PC-3 (cell line): ENCODE data around the gene TRIM60. TPM values are rescaled to one million over a fixed set of nuclear protein-coding genes. Genes with fewer than 3 reads are reported as not detected.
"Not testable (repeated sequence)": the region's sequence is repeated elsewhere in the genome, so short reads cannot be mapped to it uniquely, and the experiment has no call there.

Experiments used
- ATAC-seq: fragments of 200-7000 bp; cut with Tn5 transposase; 2 replicates; pipeline ENCODE4 v1.9.1; 2020; ENCODE audit warnings: mild to moderate bottlenecking, moderate library complexity
- BruUV-seq: library from RNA; stranded (reverse); fragments of 400-500 nt; replicated peaks from 2 replicates; lab custom pipeline; 2021; lab: Mats Ljungman, UMichigan
- CTCF ChIA-PET: fragments of 300-600 bp; sonication (Branson Sonifier 250); formaldehyde crosslinking; loops from one replicate; lab custom pipeline; 2022; ENCODE audit warnings: antibody characterized with exemption; lab: Charles Lee
- POLR2A ChIA-PET: fragments of 300-600 bp; sonication (Branson Sonifier 250); formaldehyde crosslinking; loops from one replicate; lab custom pipeline; 2022; ENCODE audit warnings: antibody characterized with exemption; ENCODE audit not compliant: unreplicated experiment; lab: Charles Lee
- DNase-seq: peaks from one replicate; pipeline ENCODE4 v3.0.0-alpha.2; 2015
- H2AFZ ChIP-seq: fragments of 300-600 bp; sonication (generic); 2 replicates; pipeline ENCODE4 v1.6.0; 2016; ENCODE audit warnings: antibody characterized with exemption, low read length
- H3F3A ChIP-seq: fragments of 300-600 bp; sonication (generic); one replicate; pipeline ENCODE4 v1.6.0; 2017; ENCODE audit warnings: antibody characterized with exemption, low read length, control low read depth, mild to moderate bottlenecking; ENCODE audit not compliant: unreplicated experiment
- H3K27ac ChIP-seq: fragments of 300-600 bp; sonication (generic); 2 replicates; pipeline ENCODE4 v1.5.1; 2016; ENCODE audit warnings: mild to moderate bottlenecking, low read length
- H3K27me3 ChIP-seq: fragments of 300-600 bp; sonication (generic); 2 replicates; pipeline ENCODE4 v1.6.1; 2016; ENCODE audit warnings: low read length, mixed read lengths
- H3K36me3 ChIP-seq: fragments of 300-600 bp; sonication (generic); 2 replicates; pipeline ENCODE4 v1.6.1; 2016; ENCODE audit warnings: low read depth, mixed run types, low read length, mixed read lengths
- H3K4me1 ChIP-seq: fragments of 300-600 bp; sonication (generic); 2 replicates; pipeline ENCODE4 v1.5.1; 2016; ENCODE audit warnings: low read length; ENCODE audit not compliant: insufficient read depth
- H3K4me2 ChIP-seq: fragments of 300-600 bp; sonication (generic); 2 replicates; pipeline ENCODE4 v1.6.0; 2016; ENCODE audit warnings: low read length
- H3K4me3 ChIP-seq: fragments of 300-600 bp; sonication (generic); 2 replicates; pipeline ENCODE4 v1.5.1; 2016; ENCODE audit warnings: mild to moderate bottlenecking, low read length, mixed read lengths
- H3K79me2 ChIP-seq: fragments of 300-600 bp; sonication (generic); 2 replicates; pipeline ENCODE4 v1.6.1; 2017; ENCODE audit warnings: low read length, mixed read lengths
- H3K9ac ChIP-seq: fragments of 300-600 bp; sonication (generic); 2 replicates; pipeline ENCODE4 v1.6.0; 2016; ENCODE audit warnings: mild to moderate bottlenecking, low read length
- H3K9me2 ChIP-seq: fragments of 300-600 bp; sonication (generic); replicated peaks from 2 replicates; pipeline ENCODE4 v1.6.1; 2016; ENCODE audit warnings: mixed run types, low read length, mixed read lengths
- H3K9me3 ChIP-seq: fragments of 300-600 bp; sonication (generic); 2 replicates; pipeline ENCODE4 v1.6.1; 2016; ENCODE audit warnings: low read length, mixed read lengths
- H4K20me1 ChIP-seq: fragments of 300-600 bp; sonication (generic); 2 replicates; pipeline ENCODE4 v1.6.1; 2016; ENCODE audit warnings: low read length, mixed read lengths
- EZH2 ChIP-seq: fragments of 300-600 bp; sonication (generic); IDR thresholded peaks from one replicate; pipeline ENCODE4 v1.6.1; 2017; ENCODE audit warnings: antibody characterized with exemption, mild to moderate bottlenecking, low read length; ENCODE audit not compliant: unreplicated experiment
- EZH2phosphoT487 ChIP-seq: fragments of 300-600 bp; sonication (generic); IDR thresholded peaks from 2 replicates; pipeline ENCODE4 v1.6.1; 2018; ENCODE audit warnings: mild to moderate bottlenecking, antibody characterized with exemption, low read length, borderline replicate concordance
- intact Hi-C: fragments of 100-400 bp; cut with micrococcal nuclease; formaldehyde crosslinking; loops from 2 replicates; pipeline ENCODE4 v1.9.0; 2023
- total RNA-seq: library from RNA; depleted of rRNA; stranded (reverse); fragments of >200 nt; gene quantifications from 2 replicates; pipeline ENCODE4 v1.2.3, GENCODE V29; 2014
- TF ChIP-seq, protein P1 (sequence below): fragments of 300-600 bp; sonication (generic); conservative IDR thresholded peaks from 2 replicates; pipeline ENCODE4 v1.5.1; 2017; ENCODE audit warnings: antibody characterized with exemption, low read depth, mild to moderate bottlenecking, low read length

The TRIM60 gene
- total RNA-seq, 1 experiment from 2014 or later, result not detected

DNA sequence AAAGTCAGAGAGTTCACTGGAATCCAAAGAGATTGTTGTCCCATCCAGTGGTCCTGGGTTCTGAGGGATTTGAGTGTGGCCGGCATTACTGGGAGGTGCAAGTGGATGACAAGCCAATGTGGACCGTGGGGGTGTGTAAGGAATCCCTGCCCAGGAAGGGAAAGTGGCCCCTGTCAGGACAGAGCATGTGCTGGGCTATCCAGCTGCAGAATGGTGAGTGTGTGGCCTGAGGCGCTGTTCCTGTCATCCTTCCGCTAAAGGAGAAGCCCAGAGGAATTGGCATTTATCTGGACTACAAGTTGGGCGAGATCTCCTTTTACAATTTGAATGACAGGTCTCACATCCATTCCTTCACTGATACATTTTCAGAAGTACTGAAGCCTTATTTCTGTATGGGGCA, 20.4 kb upstream of the TRIM60 start:
- TF ChIP-seq EZH2 (no peak), EZH2phosphoT487 (no peak)
- TF ChIP-seq, protein P1, sequence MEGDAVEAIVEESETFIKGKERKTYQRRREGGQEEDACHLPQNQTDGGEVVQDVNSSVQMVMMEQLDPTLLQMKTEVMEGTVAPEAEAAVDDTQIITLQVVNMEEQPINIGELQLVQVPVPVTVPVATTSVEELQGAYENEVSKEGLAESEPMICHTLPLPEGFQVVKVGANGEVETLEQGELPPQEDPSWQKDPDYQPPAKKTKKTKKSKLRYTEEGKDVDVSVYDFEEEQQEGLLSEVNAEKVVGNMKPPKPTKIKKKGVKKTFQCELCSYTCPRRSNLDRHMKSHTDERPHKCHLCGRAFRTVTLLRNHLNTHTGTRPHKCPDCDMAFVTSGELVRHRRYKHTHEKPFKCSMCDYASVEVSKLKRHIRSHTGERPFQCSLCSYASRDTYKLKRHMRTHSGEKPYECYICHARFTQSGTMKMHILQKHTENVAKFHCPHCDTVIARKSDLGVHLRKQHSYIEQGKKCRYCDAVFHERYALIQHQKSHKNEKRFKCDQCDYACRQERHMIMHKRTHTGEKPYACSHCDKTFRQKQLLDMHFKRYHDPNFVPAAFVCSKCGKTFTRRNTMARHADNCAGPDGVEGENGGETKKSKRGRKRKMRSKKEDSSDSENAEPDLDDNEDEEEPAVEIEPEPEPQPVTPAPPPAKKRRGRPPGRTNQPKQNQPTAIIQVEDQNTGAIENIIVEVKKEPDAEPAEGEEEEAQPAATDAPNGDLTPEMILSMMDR, result no peak
- no peak overlapping the region for H3K27ac ChIP-seq
- ChIA-PET CTCF (no interaction called here), POLR2A (no interaction called here)
- no peak overlapping the region for H3K9ac ChIP-seq
- no peaks in the 10 kb centered on the region for H3K9me2 ChIP-seq
- peak; percentile 37 for DNase-seq
- BruUV-seq, result no TSS peak
- no peak for ATAC-seq
- H4K20me1 ChIP-seq, result no peaks in the 10 kb centered on the region
- H2AFZ ChIP-seq, result no peak overlapping the region
- H3F3A ChIP-seq, result no peaks in the 10 kb centered on the region
- H3K79me2 ChIP-seq, result no peaks in the 10 kb centered on the region
- no peak overlapping the region for H3K4me2 ChIP-seq
- intact Hi-C loops, result no loop called here
- no peaks in the 10 kb centered on the region for H3K9me3 ChIP-seq
- H3K27me3 ChIP-seq, result no peaks in the 10 kb centered on the region
- no peaks in the 10 kb centered on the region for H3K4me1 ChIP-seq
- no peaks in the 10 kb centered on the region for H3K36me3 ChIP-seq
- H3K4me3 ChIP-seq, result no peak overlapping the region

GRCh38 chr4:165013691-165014090, 18.1 kb upstream of the TRIM60 start:
- no peaks in the 10 kb centered on the region for H3K79me2 ChIP-seq
- H2AFZ ChIP-seq, result no peak overlapping the region
- ChIA-PET CTCF (no interaction called here), POLR2A (no interaction called here)
- H3K36me3 ChIP-seq, result no peaks in the 10 kb centered on the region
- no peak for DNase-seq
- no peak overlapping the region for H3K4me2 ChIP-seq
- no peaks in the 10 kb centered on the region for H3F3A ChIP-seq
- no peak for TF ChIP-seq EZH2phosphoT487
- TF ChIP-seq, protein P1, result no peak
- TF ChIP-seq EZH2, result no peak
- no peak for ATAC-seq
- intact Hi-C loops, result no loop called here
- H3K4me1 ChIP-seq, result no peaks in the 10 kb centered on the region
- no peak overlapping the region for H3K9ac ChIP-seq
- H4K20me1 ChIP-seq, result no peaks in the 10 kb centered on the region
- H3K9me3 ChIP-seq, result no peaks in the 10 kb centered on the region
- no peak overlapping the region for H3K27ac ChIP-seq
- no peaks in the 10 kb centered on the region for H3K27me3 ChIP-seq
- BruUV-seq, result no TSS peak
- H3K4me3 ChIP-seq, result no peak overlapping the region
- H3K9me2 ChIP-seq, result no peaks in the 10 kb centered on the region

- BruUV-seq, result no TSS peak
- H3K4me1 ChIP-seq, result no peaks in the 10 kb centered on the region
- CTCF ChIA-PET, result no interaction called here
These were observed 14.8 kb upstream of the TRIM60 start for GRCh38 chr4:165016971-165017370.

GRCh38 chr4:165019995-165020394, 11.8 kb upstream of the TRIM60 start:
- POLR2A ChIA-PET, H3K9me3 ChIP-seq, intact Hi-C loops, H3K9me2 ChIP-seq, DNase-seq, H3K4me1 ChIP-seq, H2AFZ ChIP-seq, H3K9ac ChIP-seq, H3K27ac ChIP-seq, H3K36me3 ChIP-seq, H3K27me3 ChIP-seq, H3K79me2 ChIP-seq, H3K4me3 ChIP-seq, CTCF ChIA-PET, H4K20me1 ChIP-seq, ATAC-seq, H3K4me2 ChIP-seq, BruUV-seq, H3F3A ChIP-seq: not testable (repeated sequence)

More at GRCh38 chr4:165016971-165017370, 14.8 kb upstream of the TRIM60 start:
- ATAC-seq (peak; percentile 46), DNase-seq (peak; percentile 23)
- H2AFZ ChIP-seq, result no peak overlapping the region
- no peaks in the 10 kb centered on the region for H3K9me2 ChIP-seq
- intact Hi-C loops, result no loop called here
- H3K4me2 ChIP-seq, result no peak overlapping the region
- no peaks in the 10 kb centered on the region for H3K9me3 ChIP-seq
- no peak overlapping the region for H3K27ac ChIP-seq
- H3K36me3 ChIP-seq, result no peaks in the 10 kb centered on the region
- H3K79me2 ChIP-seq, result no peaks in the 10 kb centered on the region
- no peak overlapping the region for H3K4me3 ChIP-seq
- no peaks in the 10 kb centered on the region for H3F3A ChIP-seq
- TF ChIP-seq, protein P1, result peak; percentile 45
- TF ChIP-seq EZH2, result no peak
- TF ChIP-seq EZH2phosphoT487, result no peak
- no peaks in the 10 kb centered on the region for H4K20me1 ChIP-seq
- no peaks in the 10 kb centered on the region for H3K27me3 ChIP-seq
- no peak overlapping the region for H3K9ac ChIP-seq
- POLR2A ChIA-PET, result no interaction called here
